GM19351 (cell line): Measurements from ENCODE around the gene FAM200C.

Experiments
- ATAC-seq: cut with Tn5 transposase; IDR thresholded peaks from one replicate; pipeline ENCODE4 v1.9.1; 2021; ENCODE audit warnings: mild to moderate bottlenecking, moderate library complexity; ENCODE audit not compliant: unreplicated experiment

Gene FAM200C

GRCh38 chr5:160420331-160420610, 20.4 kb upstream of the FAM200C start:
- no peak for ATAC-seq

GRCh38 chr5:160419458-160420330, 19.8 kb upstream of the FAM200C start:
- peak; percentile 32 for ATAC-seq

- peak; percentile 62 for ATAC-seq
Measured at GRCh38 chr5:160418561-160419457, 19.0 kb upstream of the FAM200C start, which contains the start of gene SLU7. TSS of gene SLU7 (minus strand) at chr5:160419081. CDS start at chr5:160415294, 3,787 bp downstream.

GRCh38 chr5:160398806-160399205, 1.0 kb downstream of the FAM200C start:
- ATAC-seq: no peak

- no peak for ATAC-seq
Measured at GRCh38 chr5:160397492-160397891, 2.4 kb downstream of the FAM200C start.

- no peak for ATAC-seq
Measured at GRCh38 chr5:160395111-160395510, 4.7 kb downstream of the FAM200C start.

GRCh38 chr5:160390787-160391696, 8.8 kb downstream of the FAM200C start:
- peak; percentile 56 for ATAC-seq

GRCh38 chr5:160387445-160387844, 12.4 kb downstream of the FAM200C start:
- ATAC-seq: no peak

GRCh38 chr5:160385496-160385895, 14.4 kb downstream of the FAM200C start:
- ATAC-seq: no peak

GRCh38 chr5:160384681-160385080, 15.2 kb downstream of the FAM200C start:
- ATAC-seq: no peak

GRCh38 chr5:160382346-160382745, 17.5 kb downstream of the FAM200C start:
- no peak for ATAC-seq

- ATAC-seq: no peak
Measured at GRCh38 chr5:160380041-160380440, 19.8 kb downstream of the FAM200C start.

GRCh38 chr5:160379511-160379910, 20.3 kb downstream of the FAM200C start:
- no peak for ATAC-seq

GRCh38 chr5:160378330-160378729, 21.5 kb downstream of the FAM200C start:
- no peak for ATAC-seq

- ATAC-seq: no peak
Measured at GRCh38 chr5:160377651-160378050, 22.2 kb downstream of the FAM200C start.

GRCh38 chr5:160376416-160376815, 23.4 kb downstream of the FAM200C start:
- ATAC-seq: no peak

- ATAC-seq: no peak
Measured at GRCh38 chr5:160375701-160376100, 24.2 kb downstream of the FAM200C start.

GRCh38 chr5:160375166-160375565, 24.7 kb downstream of the FAM200C start:
- no peak for ATAC-seq

GRCh38 chr5:160371294-160371693, 28.6 kb downstream of the FAM200C start:
- no peak for ATAC-seq

- no peak for ATAC-seq
Measured at GRCh38 chr5:160370713-160371034, 29.2 kb downstream of the FAM200C start.
